CD4-positive, alpha-beta T cell treated with Interleukin-10 for 1 hour (primary cell): ENCODE data around the gene FAM47C.
"Not testable (repeated sequence)": the region's sequence is repeated elsewhere in the genome, so short reads cannot be mapped to it uniquely, and the experiment has no call there.

ENCODE experiments used
- DNase-seq: peaks from one replicate; pipeline ENCODE4 v3.0.0-alpha.2; 2020

Gene FAM47C

DNA sequence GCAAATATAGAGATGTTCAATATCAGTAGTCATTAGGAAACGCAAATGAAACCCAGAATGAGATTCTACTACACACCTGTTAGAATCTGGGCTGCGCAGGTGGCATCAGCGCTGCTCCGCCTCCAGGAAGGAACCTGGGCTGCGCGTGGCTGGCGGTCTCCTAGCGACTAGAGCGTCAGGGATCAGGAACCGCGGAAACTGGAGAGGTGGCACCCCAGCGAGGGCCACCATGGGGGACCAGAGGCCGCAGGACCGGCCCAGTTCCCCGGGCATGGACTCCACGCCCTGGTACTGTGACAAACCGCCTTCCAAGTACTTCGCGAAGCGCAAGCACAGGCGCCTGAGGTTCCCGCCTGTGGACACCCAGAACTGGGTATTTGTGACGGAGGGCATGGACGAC is at the start of gene FAM47C:
Gene FAM47C, plus strand, starts transcription at position 185 of the 400 bp plus-strand sequence. Its CDS starts 45 bp downstream, at position 230.
- not testable (repeated sequence) for DNase-seq

DNA sequence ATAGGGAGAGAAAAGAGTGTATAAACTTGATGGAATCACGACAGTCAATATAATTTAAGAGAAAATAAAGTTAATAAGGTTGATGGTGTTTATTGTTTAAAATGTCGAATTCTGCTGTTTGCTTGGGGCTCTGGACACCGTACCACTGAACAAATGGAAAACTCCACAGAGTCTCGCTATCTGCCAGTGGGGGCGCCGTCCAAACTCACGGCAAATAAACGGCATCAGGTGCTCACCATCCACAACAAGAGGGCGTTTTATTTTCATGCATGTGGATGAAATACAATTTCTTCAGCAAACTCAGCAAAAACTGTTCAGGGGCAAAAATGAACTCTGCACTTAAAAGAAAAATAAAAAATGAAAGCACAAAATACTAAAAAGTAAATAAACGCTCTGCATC is 46.6 kb upstream of the FAM47C start:
- no peak for DNase-seq

DNA sequence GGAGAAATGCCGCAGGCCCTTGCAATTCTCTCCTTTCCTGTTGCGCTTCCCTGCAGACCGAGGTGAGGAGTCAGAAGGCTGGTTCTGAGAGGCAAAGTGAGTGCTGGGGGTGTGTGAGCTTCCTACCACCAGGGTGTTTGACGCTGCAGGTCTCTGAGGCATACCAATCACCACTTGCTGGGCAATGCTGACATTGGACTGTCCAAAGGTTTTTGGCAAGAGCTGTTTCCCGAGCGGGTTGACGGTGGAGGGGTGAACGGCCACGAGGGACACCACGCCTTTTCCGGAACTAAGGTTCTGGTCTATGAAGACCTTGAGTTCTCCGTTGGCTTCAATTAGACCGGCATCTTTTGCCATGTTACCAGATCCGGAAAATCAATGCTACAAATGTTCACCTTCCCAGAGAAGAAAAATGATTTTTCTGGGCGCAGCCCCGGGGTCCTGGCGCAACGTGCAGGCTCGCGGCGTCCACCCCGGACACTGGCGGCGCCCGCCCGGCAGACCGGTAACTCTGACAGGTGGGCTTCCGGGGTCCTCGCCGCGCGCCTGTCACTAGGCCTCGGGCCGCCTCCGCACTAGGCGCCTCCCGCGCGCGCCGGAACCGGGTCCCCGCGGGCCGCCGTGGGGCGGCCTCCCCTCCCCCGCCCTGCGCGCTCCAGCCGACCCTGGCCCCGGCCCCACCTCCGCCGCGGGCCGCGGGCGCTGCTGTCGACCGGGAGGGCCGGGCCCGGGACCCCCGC is 44.9 kb upstream of the FAM47C start:
- DNase-seq, result no peak

DNA sequence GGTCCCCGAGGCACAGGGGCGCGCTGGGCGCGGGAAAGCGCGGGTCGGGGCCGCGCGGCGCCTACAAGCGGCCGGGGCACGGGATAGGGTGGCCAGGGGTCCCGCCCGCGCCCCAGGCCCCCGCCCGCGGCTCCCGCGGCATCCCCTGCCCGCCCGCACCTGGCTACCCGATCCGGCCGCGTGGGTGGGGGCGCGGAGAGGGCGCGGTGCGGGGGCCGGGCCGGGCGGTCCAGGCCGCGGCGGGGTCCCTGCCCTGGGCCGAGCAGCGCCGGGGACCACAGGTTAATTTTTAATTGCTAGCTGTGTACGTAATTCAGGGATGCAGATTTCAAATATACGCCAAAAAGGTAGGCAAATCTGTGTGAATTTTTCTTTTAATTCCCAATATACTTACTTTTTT is 44.3 kb upstream of the FAM47C start:
- DNase-seq, result no peak

- DNase-seq, result no peak
Measured at GRCh38 chrX:36973575-36973974, 34.6 kb upstream of the FAM47C start.

DNA sequence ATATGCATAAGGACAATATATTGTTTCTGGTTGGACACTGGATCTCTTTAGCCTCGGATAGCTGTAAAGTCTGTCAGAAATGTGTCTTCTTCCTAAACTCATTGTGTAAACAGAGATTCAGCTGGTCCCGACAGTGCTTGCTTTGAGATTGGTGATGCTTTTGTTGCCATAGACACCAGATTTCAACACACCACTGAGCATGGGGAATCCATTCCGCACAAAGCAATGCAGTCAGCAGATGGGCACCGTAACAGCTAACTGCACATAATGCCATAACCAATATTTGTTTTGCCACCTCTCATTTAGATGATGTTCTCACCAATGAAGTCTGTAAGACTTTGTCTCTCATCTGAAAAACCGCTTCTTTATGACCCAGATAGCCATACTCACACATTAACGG is 33.3 kb upstream of the FAM47C start:
- DNase-seq, result no peak

DNA sequence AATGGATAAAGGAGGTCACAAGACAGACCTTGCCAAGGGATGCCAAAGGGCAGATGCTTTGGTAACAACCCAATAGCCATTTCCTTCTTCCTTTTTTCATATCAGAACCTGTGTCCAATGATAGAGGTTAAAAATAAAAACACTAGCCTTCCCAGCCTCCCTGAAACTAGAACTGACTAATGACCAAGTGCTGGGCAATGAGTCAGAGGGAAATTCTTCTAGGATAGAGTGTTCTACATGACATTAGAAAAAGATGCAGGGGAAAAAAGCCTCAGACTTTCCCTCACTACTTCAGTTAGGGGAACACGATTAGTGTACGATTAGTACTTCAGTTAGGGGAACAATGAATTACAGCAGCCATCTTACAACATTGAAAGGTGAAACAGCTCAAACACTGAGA is 29.3 kb upstream of the FAM47C start:
- no peak for DNase-seq

DNA sequence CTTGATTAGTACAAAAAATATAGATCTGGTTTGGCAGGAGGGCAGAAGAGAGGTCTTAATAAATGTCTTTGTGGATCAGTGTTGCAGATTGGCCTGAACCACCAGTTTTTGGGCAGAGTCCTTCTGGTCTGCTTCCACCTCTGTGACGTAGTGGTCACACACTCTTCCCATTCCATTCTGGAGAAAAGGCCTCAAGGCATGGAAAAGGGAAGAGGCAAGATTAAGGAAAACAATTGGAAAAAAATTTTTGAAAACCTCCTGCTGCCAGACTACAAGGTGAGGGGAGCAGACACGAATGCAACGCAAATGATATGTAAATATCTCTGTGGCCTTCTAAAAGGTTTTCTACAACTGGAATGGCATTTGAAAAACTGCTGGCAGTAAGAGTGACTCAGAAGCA is 24.3 kb upstream of the FAM47C start:
- DNase-seq, result no peak

GRCh38 chrX:36985416-36986209 is 22.6 kb upstream of the FAM47C start:
- DNase-seq, result not testable (repeated sequence)

DNA sequence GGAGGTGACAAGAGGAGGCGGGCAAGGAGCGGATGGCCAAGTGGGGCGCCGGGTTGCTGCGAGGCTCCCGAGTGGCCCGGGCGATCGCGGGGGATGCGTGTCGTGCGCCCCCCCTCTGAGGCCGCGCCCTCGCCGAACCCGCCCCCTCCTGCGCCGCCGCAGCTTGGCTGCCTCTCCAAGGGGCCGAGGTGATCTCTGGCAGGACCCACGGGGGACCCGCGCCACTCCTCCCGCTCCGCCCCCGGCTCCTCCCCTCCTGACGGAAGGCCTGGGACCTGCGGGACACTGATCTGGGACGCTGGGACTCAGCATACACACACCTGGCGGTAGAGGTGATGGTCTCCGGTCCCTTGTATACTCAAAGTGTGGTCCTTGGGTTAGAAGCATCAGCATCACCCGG is 21.9 kb upstream of the FAM47C start:
- no peak for DNase-seq

GRCh38 chrX:36987212-36987611 is 21.0 kb upstream of the FAM47C start:
- DNase-seq, result not testable (repeated sequence)

- DNase-seq, result no peak
Measured at GRCh38 chrX:37000140-37000539, 8.0 kb upstream of the FAM47C start.

DNA sequence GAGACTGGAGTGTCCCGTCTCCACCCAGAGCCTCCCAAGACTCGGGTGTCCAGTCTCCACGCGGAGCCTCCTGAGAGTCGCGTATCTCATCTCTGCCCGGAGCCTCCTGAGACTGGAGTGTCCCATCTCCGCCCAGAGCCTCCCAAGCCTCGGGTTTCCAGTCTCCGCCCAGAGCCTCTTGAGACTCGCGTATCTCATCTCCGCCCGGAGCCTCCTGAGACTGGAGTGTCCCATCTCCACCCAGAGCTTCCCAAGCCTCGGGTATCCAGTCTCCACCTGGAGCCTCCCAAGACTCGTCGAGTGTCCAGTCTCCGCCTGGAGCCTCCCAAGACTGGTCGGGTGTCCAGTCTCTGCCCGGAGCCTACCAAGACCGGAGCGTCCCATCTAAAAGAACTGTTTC is 2.3 kb downstream of the FAM47C start:
- no peak for DNase-seq

DNA sequence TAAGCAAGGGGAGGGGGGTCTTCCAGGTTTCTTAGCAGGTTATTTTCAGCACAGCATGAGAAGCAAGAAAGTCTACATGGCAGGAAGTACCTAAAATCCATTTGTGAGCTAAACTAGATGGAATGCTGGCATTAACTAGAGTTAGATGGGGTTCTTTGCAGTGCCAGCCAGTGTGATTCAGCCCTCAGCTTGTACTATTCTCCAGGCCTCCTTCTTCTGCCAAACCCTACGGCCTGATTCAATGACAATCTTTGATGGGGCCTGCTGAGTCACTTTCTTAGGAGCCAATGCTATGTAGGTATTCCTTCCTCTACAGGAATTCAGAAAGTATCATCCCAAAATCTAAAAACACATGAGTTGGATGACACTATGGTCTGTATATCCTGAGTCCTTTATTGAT is 26.1 kb downstream of the FAM47C start:
- DNase-seq, result not testable (repeated sequence)

DNA sequence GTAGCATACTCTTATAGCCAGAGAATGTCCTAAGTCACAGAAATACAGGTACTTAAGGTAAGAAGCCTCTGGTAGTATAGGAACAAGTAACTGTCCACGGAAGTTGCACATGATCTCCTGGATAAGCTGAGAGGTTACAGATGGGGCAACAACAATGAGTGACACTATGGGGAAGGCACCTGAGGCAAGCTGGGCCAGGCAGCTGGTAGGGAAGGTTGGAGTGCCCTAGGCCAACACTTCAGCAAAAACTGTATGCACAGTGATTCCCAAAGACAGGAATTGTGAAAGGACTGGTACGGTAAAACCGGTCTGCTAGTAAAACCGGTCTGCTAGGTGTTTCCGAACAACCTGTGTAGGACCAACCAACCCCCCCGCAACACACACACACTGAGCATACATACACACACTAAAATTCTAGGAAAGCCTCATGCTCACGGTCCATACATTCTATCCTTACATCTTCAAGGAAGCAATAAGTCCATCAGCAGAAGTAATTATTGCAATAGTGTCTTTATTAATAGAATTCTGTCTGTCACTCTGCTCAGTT is 28.6 kb downstream of the FAM47C start:
- DNase-seq, result not testable (repeated sequence)

DNA sequence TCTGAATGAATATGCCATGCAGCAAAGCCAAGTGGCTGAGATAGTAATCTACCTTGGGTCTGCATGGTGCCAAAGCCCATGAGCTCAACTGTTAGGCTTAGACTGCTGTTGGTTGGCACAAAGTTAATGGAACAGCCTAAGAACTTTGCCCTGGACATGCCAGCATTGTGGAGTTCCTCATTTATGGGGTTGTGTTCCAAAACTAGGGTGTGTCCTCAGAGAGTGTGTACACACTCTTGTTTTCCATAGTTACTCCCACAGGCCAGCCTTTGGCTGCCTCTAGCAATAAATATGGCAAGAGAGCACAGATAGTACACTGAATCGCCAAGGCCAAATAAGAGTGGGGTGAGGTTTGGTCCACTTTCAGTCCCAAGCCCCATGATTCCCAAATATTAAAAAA is 30.6 kb downstream of the FAM47C start:
- not testable (repeated sequence) for DNase-seq

DNA sequence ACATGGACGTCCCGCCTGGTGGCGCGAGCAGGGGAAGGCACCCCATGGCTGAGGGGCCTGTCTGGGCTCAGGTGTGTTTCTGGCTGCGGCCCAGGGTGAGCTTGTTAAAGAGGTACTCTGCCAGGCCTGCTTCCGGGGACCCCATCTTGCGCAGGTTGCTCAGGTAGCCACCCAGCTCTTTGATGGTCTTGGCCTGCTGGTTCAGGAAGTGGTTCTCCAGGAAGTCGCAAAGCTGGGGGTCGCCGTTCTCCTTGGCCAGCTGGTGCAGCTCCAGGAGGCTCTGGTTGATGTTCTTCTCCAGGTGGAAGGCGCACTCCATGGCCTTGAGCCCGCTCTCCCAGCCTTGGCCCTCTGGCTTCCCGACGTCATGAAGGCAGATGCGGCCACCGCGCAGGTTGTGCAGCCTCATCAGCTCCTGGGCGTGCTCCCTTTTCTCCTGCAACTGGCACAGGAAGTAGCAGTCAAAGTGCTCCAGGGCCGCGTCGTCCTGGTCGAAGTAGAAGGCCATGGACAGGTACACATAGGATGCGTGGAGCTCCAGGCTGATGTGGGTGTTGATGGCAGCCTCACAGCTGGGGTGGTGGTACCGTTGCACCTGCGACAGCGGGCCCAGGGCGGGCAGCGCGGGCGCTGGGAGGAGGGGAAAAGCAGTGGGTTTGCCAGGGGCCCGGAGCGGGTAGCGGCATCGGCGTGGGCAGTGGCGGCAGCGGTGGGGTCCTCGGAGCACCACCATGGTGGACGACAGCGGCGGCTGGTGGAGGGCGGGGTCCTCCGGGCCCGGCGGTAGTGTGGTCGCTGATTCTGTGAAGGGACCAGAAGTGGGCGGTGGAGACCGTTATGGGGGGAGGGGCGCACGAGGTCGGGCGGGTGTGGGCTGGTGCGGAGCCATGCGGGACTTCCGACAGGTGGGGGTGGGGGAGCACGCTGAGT is 35.1 kb downstream of the FAM47C start:
- DNase-seq, result not testable (repeated sequence)

DNA sequence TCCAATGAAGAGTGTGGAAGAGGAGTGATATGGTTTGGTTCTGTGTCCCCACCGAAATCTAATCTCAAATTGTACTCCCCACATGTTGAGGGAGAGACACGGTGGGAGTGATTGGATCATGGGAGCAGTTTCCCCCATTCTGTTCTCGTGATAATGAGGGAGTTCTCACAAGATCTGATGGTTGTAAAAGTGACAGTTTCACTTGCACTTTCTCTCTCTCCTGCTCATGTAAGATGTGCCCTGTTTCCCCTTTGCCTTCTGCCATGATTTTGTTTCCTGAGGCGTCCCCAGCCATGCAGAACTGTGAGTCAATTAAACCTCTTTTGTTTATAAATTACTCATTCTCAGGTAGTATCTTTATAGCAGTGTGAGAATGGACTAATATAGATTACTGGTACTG is 39.6 kb downstream of the FAM47C start:
- no peak for DNase-seq

DNA sequence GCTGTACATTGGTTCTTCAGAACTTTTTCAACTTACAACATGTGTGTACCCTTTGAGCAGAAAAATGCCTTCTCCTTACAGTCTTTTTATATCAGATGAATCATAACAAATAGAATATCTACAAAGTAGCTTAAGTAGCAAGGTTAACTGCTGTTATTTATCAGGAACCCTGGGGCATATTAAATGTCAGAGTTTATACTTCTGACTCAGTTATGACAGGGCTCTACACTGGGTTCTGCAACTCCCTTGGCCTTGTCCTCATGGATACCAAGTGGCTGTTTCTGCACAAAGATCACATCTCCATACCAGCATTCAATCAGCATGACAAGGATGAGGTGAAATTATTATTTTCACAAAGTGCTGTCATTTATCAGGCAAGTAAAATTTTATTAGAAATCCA is 49.4 kb downstream of the FAM47C start:
- not testable (repeated sequence) for DNase-seq

- no peak for DNase-seq
Measured at GRCh38 chrX:37060999-37061398, 52.8 kb downstream of the FAM47C start.
